CD8-positive, alpha-beta memory T cell (primary cell): ENCODE measurements around the gene RAD51B. TPM values are rescaled to one million over a fixed set of nuclear protein-coding genes. Genes with fewer than 3 reads are reported as not detected.

Experiments used
- CTCF ChIA-PET: fragments of 350-600 bp; sonication (Branson Sonifier 250); formaldehyde crosslinking; loops from one replicate; lab custom pipeline; 2021; ENCODE audit warnings: antibody characterized with exemption; lab: Charles Lee
- POLR2A ChIA-PET: fragments of 350-600 bp; sonication (Branson Sonifier 250); formaldehyde crosslinking; loops from one replicate; lab custom pipeline; 2021; ENCODE audit warnings: antibody characterized with exemption; lab: Charles Lee
- DNase-seq, 5 donors: peaks; one replicate each; pipeline versions ENCODE4 v3.0.0 to v3.0.0-alpha.2; 2020 to 2022; ENCODE audit warnings: mixed read lengths in 1 of 5
- H3K27ac ChIP-seq: one replicate; pipeline ENCODE4 v1.7.0; 2013; ENCODE audit warnings: low read depth, mild to moderate bottlenecking, low read length, moderate library complexity
- H3K27me3 ChIP-seq: 2 replicates; pipeline ENCODE4 v1.7.0; 2013; ENCODE audit warnings: low read length, mild to moderate bottlenecking; ENCODE audit not compliant: insufficient read depth, poor library complexity, severe bottlenecking
- H3K36me3 ChIP-seq: 2 replicates; pipeline ENCODE4 v1.7.0; 2013; ENCODE audit warnings: mild to moderate bottlenecking, low read length, moderate library complexity; ENCODE audit not compliant: insufficient read depth
- H3K4me1 ChIP-seq: 2 replicates; pipeline ENCODE4 v1.7.0; 2013; ENCODE audit warnings: mild to moderate bottlenecking, low read length, moderate library complexity; ENCODE audit not compliant: insufficient read depth
- H3K4me3 ChIP-seq: 2 replicates; pipeline ENCODE4 v1.7.0; 2013; ENCODE audit warnings: mild to moderate bottlenecking, low read length
- H3K9me3 ChIP-seq: 2 replicates; pipeline ENCODE4 v1.7.0; 2013; ENCODE audit warnings: mild to moderate bottlenecking, low read length
- H3K27ac Mint-ChIP-seq, 8 donors: one replicate each; pipeline ENCODE4 v1.8.0; 2020 to 2021; ENCODE audit warnings: mixed read lengths in 8 of 8, mild to moderate bottlenecking in 6 of 8, inconsistent platforms in 3 of 8, moderate library complexity in 3 of 8
- H3K27me3 Mint-ChIP-seq, 2 donors: one replicate each; pipeline ENCODE4 v1.8.0; 2020 to 2021; ENCODE audit warnings: mixed read lengths in 2 of 2, mild to moderate bottlenecking in 1 of 2, moderate library complexity in 1 of 2
- H3K36me3 Mint-ChIP-seq, 3 donors: one replicate each; pipeline ENCODE4 v1.8.0; 2020 to 2021; ENCODE audit warnings: mixed read lengths in 3 of 3, inconsistent platforms in 1 of 3, mild to moderate bottlenecking in 1 of 3
- H3K4me1 Mint-ChIP-seq, 3 donors: one replicate each; pipeline ENCODE4 v1.8.0; 2020 to 2021; ENCODE audit warnings: mixed read lengths in 3 of 3, inconsistent platforms in 1 of 3, mild to moderate bottlenecking in 1 of 3
- H3K4me3 Mint-ChIP-seq, 7 donors: one replicate each; pipeline ENCODE4 v1.8.0; 2020 to 2021; ENCODE audit warnings: mixed read lengths in 7 of 7, mild to moderate bottlenecking in 6 of 7, moderate library complexity in 4 of 7, inconsistent platforms in 2 of 7
- H3K9me3 Mint-ChIP-seq, 5 donors: one replicate each; pipeline ENCODE4 v1.8.0; 2020 to 2022; ENCODE audit warnings: mixed read lengths in 5 of 5, mild to moderate bottlenecking in 3 of 5, moderate library complexity in 2 of 5, inconsistent platforms in 1 of 5
- polyA plus RNA-seq: library from polyadenylated mRNA; unstranded; fragments of 300-500 nt; fragmentation: Illumina TruSeq; gene quantifications from one replicate; pipeline ENCODE4 v1.2.3, GENCODE V29; 2021
- total RNA-seq, 2 experiments: library from RNA; stranded (reverse); gene quantifications; one replicate each; pipeline ENCODE4 v1.2.3, GENCODE V29; 2021

The RAD51B gene
- total and polyA plus RNA-seq, 3 experiments from 2014 or later, result 15.7 to 22.9 (median 17.4) TPM

DNA sequence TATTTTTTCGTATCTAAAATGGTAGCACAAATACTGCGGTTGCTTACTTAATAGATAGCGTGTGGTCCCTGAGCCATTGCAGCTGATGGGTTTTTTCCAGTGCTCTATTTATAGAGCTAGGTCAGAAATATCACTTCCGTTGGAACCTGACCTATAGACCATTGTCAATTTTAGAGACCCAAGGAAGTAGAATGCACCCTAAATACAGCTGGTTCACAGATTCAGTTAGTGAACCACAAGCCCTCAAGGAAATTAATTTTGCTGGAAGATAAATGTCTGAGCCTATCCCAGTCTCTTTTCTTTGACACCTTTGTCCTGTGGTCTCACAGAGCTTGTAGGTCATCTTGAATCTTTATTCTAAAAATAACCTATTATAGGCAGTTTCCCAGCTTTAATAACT lies 582.3 kb downstream of the RAD51B start:
- H3K9me3 Mint-ChIP-seq, result no peaks in the 10 kb centered on the region
- H3K4me3 Mint-ChIP-seq, result no peak overlapping the region
- ChIA-PET POLR2A (no interaction called here), CTCF (no interaction called here)
- H3K4me3 ChIP-seq, result no peak overlapping the region
- DNase-seq, result no peak
- H3K4me1 Mint-ChIP-seq, result peaks cover 18 to 40% (median 30%) of the 10 kb centered on the region in 3 donors
- H3K27me3 Mint-ChIP-seq, result no peaks in the 10 kb centered on the region
- H3K27ac ChIP-seq, result no peak overlapping the region
- peak overlapping the region in 2 of 8 donors; percentile 64 to 82 for H3K27ac Mint-ChIP-seq
- peaks cover 0 to 1% (median 0%) of the 10 kb centered on the region in 3 donors for H3K36me3 Mint-ChIP-seq
- no peaks in the 10 kb centered on the region for H3K27me3 ChIP-seq
- H3K9me3 ChIP-seq, result no peaks in the 10 kb centered on the region
- peaks cover 17% of the 10 kb centered on the region for H3K4me1 ChIP-seq
- H3K36me3 ChIP-seq, result no peaks in the 10 kb centered on the region

DNA sequence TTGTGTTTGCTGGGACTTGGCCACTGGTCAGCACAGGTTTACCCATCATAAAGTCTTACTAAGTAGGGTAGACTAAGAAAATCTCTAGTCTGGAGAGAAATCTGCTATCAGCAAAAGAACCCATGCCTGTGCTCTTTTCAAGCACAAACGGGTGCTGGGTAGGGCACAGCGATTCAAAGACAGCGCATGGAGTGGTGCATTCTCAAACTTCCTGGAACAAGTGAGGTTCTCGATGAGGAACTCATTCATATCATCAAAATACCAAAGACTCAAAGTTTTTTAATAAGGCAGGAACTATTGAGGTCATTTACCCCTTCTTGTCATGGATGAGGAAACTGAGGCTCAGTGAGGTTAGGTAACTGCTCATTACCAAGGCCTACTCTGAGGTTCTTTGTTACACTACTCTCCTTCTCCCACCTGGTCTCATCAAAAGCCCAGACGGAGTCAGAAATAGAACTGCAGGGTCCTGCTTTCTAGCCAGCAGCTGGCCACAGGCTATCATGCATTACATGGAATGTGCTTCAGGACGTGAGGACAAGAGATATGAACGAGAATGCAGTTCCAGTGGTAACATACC lies 583.0 kb downstream of the RAD51B start:
- no peaks in the 10 kb centered on the region for H3K9me3 Mint-ChIP-seq
- Histone ChIP-seq H3K4me1 (peaks cover 17% of the 10 kb centered on the region), H3K4me3 (no peak overlapping the region), H3K9me3 (no peaks in the 10 kb centered on the region), H3K36me3 (no peaks in the 10 kb centered on the region), H3K27ac (no peak overlapping the region), H3K27me3 (no peaks in the 10 kb centered on the region)
- H3K27me3 Mint-ChIP-seq, result no peaks in the 10 kb centered on the region
- H3K27ac Mint-ChIP-seq, result peak overlapping the region in 2 of 8 donors; percentile 75 to 82
- DNase-seq, result no peak
- H3K4me3 Mint-ChIP-seq, result no peak overlapping the region
- H3K36me3 Mint-ChIP-seq, result peaks cover 0 to 1% (median 0%) of the 10 kb centered on the region in 3 donors
- POLR2A ChIA-PET, result no interaction called here
- peaks cover 21 to 43% (median 33%) of the 10 kb centered on the region in 3 donors for H3K4me1 Mint-ChIP-seq
- CTCF ChIA-PET, result no interaction called here

DNA sequence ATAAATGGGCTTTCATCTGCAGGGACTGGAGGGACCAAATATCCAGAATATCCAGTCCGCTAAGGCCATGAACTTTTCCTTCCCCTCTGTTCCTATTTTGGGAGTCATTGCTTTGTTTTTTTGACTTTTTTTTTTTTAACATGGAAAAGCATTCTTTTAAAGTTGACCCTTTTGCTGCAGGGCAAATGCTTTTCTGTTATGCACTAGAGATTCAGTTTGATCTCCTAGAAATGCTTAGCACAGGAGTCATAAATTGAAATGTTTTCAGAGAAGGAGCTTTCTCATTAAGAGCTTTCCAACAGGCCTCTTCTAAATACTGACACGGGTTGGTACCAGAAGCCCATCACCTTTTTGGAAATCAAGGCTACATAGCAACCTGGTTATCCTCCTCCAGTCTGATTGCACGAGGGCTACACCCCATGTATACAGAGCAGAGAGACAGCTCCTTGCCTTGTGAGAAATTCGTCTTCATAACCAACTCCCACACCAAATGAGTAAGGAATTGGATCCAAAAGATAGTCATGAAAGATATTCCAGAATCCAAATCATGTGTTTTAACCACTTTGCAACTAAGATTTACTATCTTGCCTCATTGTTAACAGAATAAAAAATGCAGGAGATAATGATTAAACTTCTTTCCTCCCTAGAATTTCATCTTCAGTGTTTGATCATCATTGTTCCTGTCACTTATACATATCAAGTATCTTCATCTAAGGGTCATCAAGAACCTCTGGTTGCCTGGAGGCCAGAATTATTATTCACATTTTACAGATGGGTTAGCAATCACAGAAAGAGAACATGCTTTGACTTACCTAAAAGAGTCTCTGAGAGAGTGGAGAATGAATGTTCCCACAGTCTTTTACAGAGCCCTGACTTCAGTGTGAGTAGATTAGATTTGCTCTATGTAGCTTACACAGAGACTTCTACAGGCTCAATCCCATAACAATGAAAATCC lies 583.9 kb downstream of the RAD51B start:
- no peaks in the 10 kb centered on the region for H3K9me3 ChIP-seq
- no peaks in the 10 kb centered on the region for H3K27me3 Mint-ChIP-seq
- CTCF ChIA-PET, result interaction anchor here (1.1 kb wide), 1 partner anchor 282 kb away, joined by 3 read pairs; no protein-coding TSS in a partner anchor
- no peaks in the 10 kb centered on the region for H3K9me3 Mint-ChIP-seq
- no peaks in the 10 kb centered on the region for H3K27me3 ChIP-seq
- no peak overlapping the region for H3K27ac ChIP-seq
- H3K27ac Mint-ChIP-seq, result peak overlapping the region in 7 of 8 donors; percentile 15 to 95 (median 51)
- H3K36me3 Mint-ChIP-seq, result peaks cover 0 to 1% (median 0%) of the 10 kb centered on the region in 3 donors
- H3K4me3 ChIP-seq, result no peak overlapping the region
- peak overlapping the region in 1 of 7 donors; percentile 39 for H3K4me3 Mint-ChIP-seq
- no peaks in the 10 kb centered on the region for H3K36me3 ChIP-seq
- peaks cover 29 to 50% (median 39%) of the 10 kb centered on the region in 3 donors for H3K4me1 Mint-ChIP-seq
- peaks cover 17% of the 10 kb centered on the region for H3K4me1 ChIP-seq
- POLR2A ChIA-PET, result interaction anchor here (0.7 kb wide), 1 partner anchor 110 kb away, joined by 3 read pairs; no protein-coding TSS in a partner anchor
- no peak for DNase-seq

DNA sequence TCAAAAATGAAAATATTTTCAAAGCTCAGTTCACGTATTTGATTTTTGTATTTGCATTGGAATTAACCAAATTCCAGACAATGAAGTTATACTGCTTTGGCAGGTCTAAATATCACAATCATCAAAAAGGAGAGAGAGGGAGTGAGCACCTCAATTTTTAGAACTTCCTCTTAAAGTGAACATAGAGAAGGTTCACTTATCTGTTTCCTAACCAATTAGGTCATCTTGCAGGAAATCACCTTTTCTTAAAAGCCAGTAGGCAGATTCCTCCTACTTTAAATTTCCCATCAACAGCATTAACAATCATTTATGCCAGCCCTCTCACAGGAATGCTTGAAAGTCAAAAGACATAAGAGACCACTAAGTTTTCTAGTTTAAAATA lies 584.6 kb downstream of the RAD51B start:
- no peaks in the 10 kb centered on the region for H3K9me3 Mint-ChIP-seq
- H3K4me1 Mint-ChIP-seq, result peaks cover 33 to 57% (median 44%) of the 10 kb centered on the region in 3 donors
- no peaks in the 10 kb centered on the region for H3K27me3 Mint-ChIP-seq
- Histone ChIP-seq H3K36me3 (no peaks in the 10 kb centered on the region), H3K27me3 (no peaks in the 10 kb centered on the region), H3K4me1 (peaks cover 22% of the 10 kb centered on the region), H3K4me3 (no peak overlapping the region), H3K27ac (no peak overlapping the region), H3K9me3 (no peaks in the 10 kb centered on the region)
- POLR2A ChIA-PET, result interaction anchor here (0.7 kb wide), 1 partner anchor 111 kb away, joined by 3 read pairs; no protein-coding TSS in a partner anchor
- DNase-seq, result no peak
- peak overlapping the region in 1 of 7 donors; percentile 3 for H3K4me3 Mint-ChIP-seq
- H3K36me3 Mint-ChIP-seq, result peaks cover 0 to 1% (median 0%) of the 10 kb centered on the region in 3 donors
- peak overlapping the region in 6 of 8 donors; percentile 40 to 95 (median 74) for H3K27ac Mint-ChIP-seq
- CTCF ChIA-PET, result interaction anchor here (1.1 to 2.0 kb wide), 2 partner anchors 156 to 281 kb away, joined by 3 to 5 read pairs; no protein-coding TSS in a partner anchor

DNA sequence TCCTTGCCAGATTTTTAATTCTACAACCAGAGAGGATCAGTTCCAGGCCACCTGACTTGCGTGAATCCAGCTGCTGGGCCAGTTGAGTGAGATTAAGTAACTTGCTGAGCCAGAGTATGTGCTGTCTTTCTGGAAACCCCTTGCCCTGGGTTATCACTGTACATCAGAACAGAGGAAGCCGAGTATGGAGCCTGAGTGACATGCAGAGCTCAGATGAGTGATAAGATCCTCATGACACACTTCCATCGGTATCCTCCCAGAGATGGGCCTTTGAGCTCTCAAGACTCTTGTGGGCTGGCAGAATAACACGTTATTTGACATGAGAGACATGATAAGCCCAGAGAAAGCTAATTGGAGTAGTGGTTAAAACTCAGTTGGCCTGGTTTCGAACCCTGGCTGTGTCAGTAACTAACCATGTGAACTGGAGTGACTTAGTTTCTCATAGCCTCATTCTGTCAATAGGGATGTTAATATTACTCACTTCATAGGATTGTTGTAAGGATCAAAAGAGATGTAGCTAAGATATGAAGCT lies 585.1 kb downstream of the RAD51B start:
- peak overlapping the region in 1 of 7 donors; percentile 3 for H3K4me3 Mint-ChIP-seq
- no peaks in the 10 kb centered on the region for H3K9me3 Mint-ChIP-seq
- DNase-seq, result no peak
- H3K27ac Mint-ChIP-seq, result peak overlapping the region; percentile 11 to 95 (median 71)
- ChIA-PET POLR2A (interaction anchor here (0.7 kb wide), 1 partner anchor 111 kb away, joined by 3 read pairs; no protein-coding TSS in a partner anchor), CTCF (interaction anchor here (1.1 to 2.0 kb wide), 2 partner anchors 156 to 281 kb away, joined by 3 to 5 read pairs; no protein-coding TSS in a partner anchor)
- Histone ChIP-seq H3K4me1 (peaks cover 26% of the 10 kb centered on the region), H3K4me3 (no peak overlapping the region), H3K36me3 (no peaks in the 10 kb centered on the region), H3K27me3 (no peaks in the 10 kb centered on the region), H3K27ac (no peak overlapping the region), H3K9me3 (no peaks in the 10 kb centered on the region)
- H3K27me3 Mint-ChIP-seq, result no peaks in the 10 kb centered on the region
- peaks cover 38 to 60% (median 50%) of the 10 kb centered on the region in 3 donors for H3K4me1 Mint-ChIP-seq
- peaks cover 0 to 1% (median 0%) of the 10 kb centered on the region in 3 donors for H3K36me3 Mint-ChIP-seq

DNA sequence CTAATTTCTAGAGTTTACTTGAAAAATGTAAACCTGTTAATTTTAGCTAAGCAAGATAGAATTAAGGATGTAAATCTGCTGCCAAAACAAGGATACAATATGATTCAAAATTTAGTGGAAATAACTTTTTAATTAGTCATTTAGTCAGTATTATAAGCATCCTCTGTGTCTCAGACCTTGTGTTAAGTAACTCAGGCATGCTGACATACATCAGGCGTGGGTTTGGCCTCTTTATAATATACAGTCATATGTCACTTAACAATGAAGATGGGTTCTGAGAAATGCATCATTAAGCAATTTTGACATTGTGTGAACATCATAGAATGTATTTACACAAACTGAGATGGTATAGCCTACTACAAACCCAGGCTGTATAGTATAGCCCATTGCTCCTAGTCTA lies 586.4 kb downstream of the RAD51B start:
- H3K4me1 ChIP-seq, result peaks cover 26% of the 10 kb centered on the region
- no peaks in the 10 kb centered on the region for H3K27me3 ChIP-seq
- DNase-seq, result no peak
- Mint-ChIP-seq H3K27ac (no peak overlapping the region), H3K4me3 (no peak overlapping the region), H3K9me3 (no peaks in the 10 kb centered on the region), H3K27me3 (no peaks in the 10 kb centered on the region), H3K36me3 (peaks cover 0 to 1% (median 0%) of the 10 kb centered on the region in 3 donors), H3K4me1 (peaks cover 38 to 52% (median 47%) of the 10 kb centered on the region in 3 donors)
- no peak overlapping the region for H3K27ac ChIP-seq
- CTCF ChIA-PET, result interaction anchor here (0.7 to 2.0 kb wide), 2 partner anchors 30 to 157 kb away, joined by 3 to 5 read pairs; no protein-coding TSS in a partner anchor
- no peaks in the 10 kb centered on the region for H3K9me3 ChIP-seq
- H3K36me3 ChIP-seq, result no peaks in the 10 kb centered on the region
- POLR2A ChIA-PET, result interaction anchor here (0.6 kb wide), 1 partner anchor 44 kb away, joined by 3 read pairs; no protein-coding TSS in a partner anchor
- no peak overlapping the region for H3K4me3 ChIP-seq

DNA sequence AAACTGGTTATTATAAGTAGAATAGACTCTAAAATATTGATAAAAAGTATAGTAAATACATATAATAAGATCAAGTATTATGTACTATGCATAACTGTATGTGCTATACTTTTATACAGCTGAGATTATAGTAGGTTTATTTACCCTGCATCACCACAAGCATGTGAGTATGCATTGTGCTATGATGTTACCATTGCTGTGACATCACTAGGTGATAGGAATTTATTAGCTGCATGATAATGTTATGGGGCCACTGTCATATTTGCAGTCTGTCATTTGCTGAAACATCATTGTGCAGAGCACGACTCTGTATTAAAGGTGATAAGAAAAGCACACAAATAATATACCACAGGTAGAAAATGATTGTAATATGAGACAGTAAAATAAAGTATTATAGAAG lies 587.7 kb downstream of the RAD51B start:
- Histone ChIP-seq H3K4me1 (peaks cover 26% of the 10 kb centered on the region), H3K9me3 (no peaks in the 10 kb centered on the region), H3K27ac (no peak overlapping the region), H3K36me3 (no peaks in the 10 kb centered on the region), H3K4me3 (no peak overlapping the region), H3K27me3 (no peaks in the 10 kb centered on the region)
- no peak for DNase-seq
- POLR2A ChIA-PET, result no interaction called here
- H3K9me3 Mint-ChIP-seq, result no peaks in the 10 kb centered on the region
- peaks cover 38 to 42% (median 39%) of the 10 kb centered on the region in 3 donors for H3K4me1 Mint-ChIP-seq
- no peaks in the 10 kb centered on the region for H3K27me3 Mint-ChIP-seq
- CTCF ChIA-PET, result no interaction called here
- H3K36me3 Mint-ChIP-seq, result peaks cover 0 to 1% (median 0%) of the 10 kb centered on the region in 3 donors
- peak overlapping the region in 2 of 8 donors; percentile 33 to 37 for H3K27ac Mint-ChIP-seq
- no peak overlapping the region for H3K4me3 Mint-ChIP-seq
